SK-N-SH (cell line): ENCODE measurements around the gene MGAM2. TPM values are rescaled to one million over a fixed set of nuclear protein-coding genes. Genes with fewer than 3 reads are reported as not detected.

ENCODE experiments used
- CTCF ChIA-PET: fragments of 300-600, 350-600 bp; formaldehyde crosslinking; extraction: SDS; loops from one replicate; lab custom pipeline; 2021; lab: Yijun Ruan, JAX
- POLR2A ChIA-PET: fragments of 350-600 bp; sonication (Branson Sonifier 250); formaldehyde crosslinking; extraction: SDS; loops from one replicate; lab custom pipeline; 2020; ENCODE audit warnings: antibody characterized with exemption, inconsistent platforms; lab: Yijun Ruan, JAX
- DNase-seq: peaks from one replicate; pipeline ENCODE4 v3.0.0; 2012
- H2AFZ ChIP-seq: fragments of 200-600 bp; sonication (generic); 2 replicates; pipeline ENCODE4 v1.8.1; 2016; ENCODE audit warnings: antibody characterized with exemption, mild to moderate bottlenecking, low read depth
- H3F3A ChIP-seq: fragments of 200-600 bp; sonication (generic); replicated peaks from 2 replicates; pipeline ENCODE3; 2016; ENCODE audit warnings: antibody characterized with exemption, mild to moderate bottlenecking; ENCODE audit not compliant: insufficient read depth
- H3K27ac ChIP-seq, 2 experiments: fragments of 200-500 bp in 1 of 2; fragments of 200-600 bp in 1 of 2; sonication (Bioruptor generic) in 1 of 2; sonication (generic), shearing (Covaris generic) in 1 of 2; 2 replicates each; pipeline versions ENCODE4 v1.5.1 to v1.6.1; 2014 to 2016; ENCODE audit warnings: low read depth in 2 of 2, inconsistent platforms in 1 of 2, low read length in 1 of 2, mild to moderate bottlenecking in 1 of 2, mixed read lengths in 1 of 2
- H3K27me3 ChIP-seq: fragments of 200-600 bp; sonication (generic), shearing (Covaris generic); 2 replicates; pipeline ENCODE4 v1.6.1; 2016; ENCODE audit warnings: mixed run types; ENCODE audit not compliant: insufficient read depth
- H3K36me3 ChIP-seq, 2 experiments: fragments of 200-500 bp in 1 of 2; fragments of 200-600 bp in 1 of 2; sonication (Bioruptor generic) in 1 of 2; sonication (generic) in 1 of 2; replicated peaks in 1 of 2; 2 replicates each; pipeline versions ENCODE3 to v1.5.1; 2014 to 2016; ENCODE audit warnings: low read length in 1 of 2, mild to moderate bottlenecking in 1 of 2; ENCODE audit not compliant: insufficient read depth in 2 of 2, control insufficient read depth in 1 of 2
- H3K4me1 ChIP-seq, 2 experiments: fragments of 200-500 bp in 1 of 2; fragments of 200-600 bp in 1 of 2; sonication (Bioruptor generic) in 1 of 2; sonication (generic), shearing (Covaris generic) in 1 of 2; 2 replicates each; pipeline versions ENCODE4 v1.5.1 to v1.6.1; 2014 to 2016; ENCODE audit warnings: low read depth in 1 of 2, low read length in 1 of 2, mixed run types in 1 of 2; ENCODE audit not compliant: insufficient read depth in 2 of 2, control insufficient read depth in 1 of 2
- H3K4me2 ChIP-seq: fragments of 200-600 bp; sonication (generic), shearing (Covaris generic); 2 replicates; pipeline ENCODE4 v1.6.1; 2017; ENCODE audit warnings: mixed run types
- H3K4me3 ChIP-seq, 2 experiments: fragments of 200-500 bp in 1 of 2; fragments of 200-600 bp in 1 of 2; sonication (Bioruptor generic) in 1 of 2; sonication (generic), shearing (Covaris generic) in 1 of 2; 2 replicates each; pipeline versions ENCODE4 v1.5.1 to v1.8.1; 2014 to 2016; ENCODE audit warnings: low read depth in 2 of 2, inconsistent platforms in 1 of 2, low read length in 1 of 2, mild to moderate bottlenecking in 1 of 2, mixed read lengths in 1 of 2, moderate library complexity in 1 of 2
- H3K79me2 ChIP-seq: fragments of 200-600 bp; sonication (generic); 2 replicates; pipeline ENCODE4 v1.8.1; 2017; ENCODE audit warnings: mild to moderate bottlenecking; ENCODE audit not compliant: insufficient read depth
- H3K9ac ChIP-seq: fragments of 200-600 bp; sonication (generic); 2 replicates; pipeline ENCODE4 v1.6.1; 2017; ENCODE audit warnings: mixed run types
- H3K9me2 ChIP-seq: fragments of 200-600 bp; sonication (generic); 2 replicates; pipeline ENCODE4 v1.6.1; 2017; ENCODE audit warnings: mixed run types
- H3K9me3 ChIP-seq: fragments of 200-600 bp; sonication (generic); 2 replicates; pipeline ENCODE4 v1.6.1; 2017; ENCODE audit warnings: mixed run types, mild to moderate bottlenecking, moderate library complexity
- H4K20me1 ChIP-seq: fragments of 200-600 bp; sonication (generic); 2 replicates; pipeline ENCODE4 v1.6.1; 2017; ENCODE audit warnings: mild to moderate bottlenecking, mixed run types; ENCODE audit not compliant: insufficient read depth
- ELF1 ChIP-seq: IDR thresholded peaks from 2 replicates; pipeline ENCODE4 v1.4.0; 2012
- EZH2phosphoT487 ChIP-seq: fragments of 200-600 bp; sonication (generic); IDR thresholded peaks from 2 replicates; pipeline ENCODE4 v1.6.1; 2017; ENCODE audit warnings: low read depth, mixed run types, mild to moderate bottlenecking, antibody characterized with exemption, moderate library complexity, borderline replicate concordance
- FOSL2 ChIP-seq: IDR thresholded peaks from 2 replicates; pipeline ENCODE4 v1.4.0; 2012; ENCODE audit warnings: low read depth, mild to moderate bottlenecking, moderate library complexity, borderline replicate concordance
- FOXJ3 ChIP-seq: sonication (generic); formaldehyde crosslinking; IDR thresholded peaks from 2 replicates; pipeline ENCODE4 v1.5.1; 2020; ENCODE audit warnings: mild to moderate bottlenecking, missing genetic modification reagents
- FOXM1 ChIP-seq: IDR thresholded peaks from 2 replicates; pipeline ENCODE4 v1.4.0; 2012; ENCODE audit warnings: low read depth, mild to moderate bottlenecking
- NFIC ChIP-seq: IDR thresholded peaks from 2 replicates; pipeline ENCODE4 v1.4.0; 2012; ENCODE audit warnings: borderline replicate concordance
- NRF1 ChIP-seq: IDR thresholded peaks from 2 replicates; pipeline ENCODE4 v1.6.1; 2012; ENCODE audit warnings: low read depth, mild to moderate bottlenecking, low read length
- POLR2AphosphoS5 ChIP-seq: IDR thresholded peaks from 2 replicates; pipeline ENCODE4 v1.6.1; 2012; ENCODE audit warnings: low read depth, low read length
- RAD21 ChIP-seq: IDR thresholded peaks from 2 replicates; pipeline ENCODE4 v1.6.1; 2012; ENCODE audit warnings: mild to moderate bottlenecking, low read length
- RCOR1 ChIP-seq: fragments of 150-350 bp; IDR thresholded peaks from 2 replicates; pipeline ENCODE4 v1.6.1; 2017; ENCODE audit warnings: antibody characterized with exemption, low read length
- RFX5 ChIP-seq: IDR thresholded peaks from 2 replicates; pipeline ENCODE4 v1.6.1; 2012; ENCODE audit warnings: mild to moderate bottlenecking, improper control_type of control experiment, low read length
- RXRA ChIP-seq: IDR thresholded peaks from 2 replicates; pipeline ENCODE4 v1.4.0; 2012; ENCODE audit warnings: low read depth, mild to moderate bottlenecking, borderline replicate concordance
- SIN3A ChIP-seq: IDR thresholded peaks from 2 replicates; pipeline ENCODE4 v1.6.1; 2012; ENCODE audit warnings: low read depth, mild to moderate bottlenecking, low read length, moderate library complexity, borderline replicate concordance
- TAF1 ChIP-seq: IDR thresholded peaks from 2 replicates; pipeline ENCODE4 v1.6.1; 2012; ENCODE audit warnings: low read depth, mild to moderate bottlenecking, low read length, moderate library complexity, borderline replicate concordance
- WGBS: methylation state at CpG from one replicate; pipeline ENCODE4 v1.1.6; 2017; ENCODE audit warnings: low lambda C conversion rate; 5-methylcytosine and 5-hydroxymethylcytosine counted together
- polyA plus RNA-seq, 3 experiments: library from polyadenylated mRNA; depleted of rRNA; stranded (reverse); fragments of >200 nt; gene quantifications; 2 replicates each; pipeline ENCODE4 v1.2.3, GENCODE V29; 2012
- TF ChIP-seq, protein P1 (sequence below): IDR thresholded peaks from 2 replicates; pipeline ENCODE4 v1.4.0; 2012; ENCODE audit warnings: low read depth, borderline replicate concordance
- TF ChIP-seq, protein P2 (sequence below): IDR thresholded peaks from 2 replicates; pipeline ENCODE4 v1.4.0; 2012; ENCODE audit warnings: low read depth, borderline replicate concordance
- TF ChIP-seq, protein P3 (sequence below): fragments of 200-600 bp; sonication (generic); IDR thresholded peaks from 2 replicates; pipeline ENCODE4 v1.6.1; 2017; ENCODE audit warnings: antibody characterized with exemption, mild to moderate bottlenecking, moderate library complexity

The MGAM2 gene
- polyA plus RNA-seq, 1 of the 3 experiments (the other 2 are of a cell fraction) = not detected

DNA sequence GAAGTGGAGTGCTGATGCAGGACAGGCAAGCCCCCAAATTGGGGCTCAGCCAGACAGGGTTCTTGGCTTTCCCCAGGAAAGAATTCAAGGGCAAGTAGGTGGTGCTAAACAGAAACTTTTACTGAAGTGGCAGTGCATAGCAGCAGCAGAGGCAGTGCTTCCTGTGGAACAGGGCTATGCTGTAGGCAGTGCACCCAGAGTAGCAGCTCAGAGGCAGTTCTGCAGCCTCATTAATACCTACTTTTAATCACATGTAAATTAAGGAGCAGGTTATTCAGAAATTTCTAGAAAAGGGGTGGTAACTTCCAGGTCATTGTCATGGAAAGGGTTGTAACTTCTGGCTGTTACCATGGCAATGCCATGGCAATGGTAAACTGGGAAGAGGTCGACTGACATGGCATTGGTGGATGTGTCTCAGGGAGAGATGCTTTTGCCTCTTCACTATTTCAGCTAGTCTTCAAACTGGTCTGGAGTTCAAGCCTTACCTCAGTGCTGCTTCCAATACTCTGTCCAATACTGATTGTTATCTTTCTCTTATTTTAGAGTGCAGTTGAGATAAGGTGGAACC lies 117.1 kb downstream of the MGAM2 start:
- 0% methylated on average over 1 of the region's 1 CpG for WGBS
- no peaks in the 10 kb centered on the region for H3K9me2 ChIP-seq

More for the DNA sequence above, 117.1 kb downstream of the MGAM2 start:
- no peaks in the 10 kb centered on the region for H3K79me2 ChIP-seq
- H3K9ac ChIP-seq = no peak overlapping the region
- H2AFZ ChIP-seq = no peak overlapping the region
- H4K20me1 ChIP-seq = no peaks in the 10 kb centered on the region
- TF ChIP-seq RXRA = no peak
- TF ChIP-seq FOXM1 = no peak
- TF ChIP-seq RFX5 = no peak
- no peak for TF ChIP-seq RAD21
- TF ChIP-seq EZH2phosphoT487 = no peak
- TF ChIP-seq, protein P1, sequence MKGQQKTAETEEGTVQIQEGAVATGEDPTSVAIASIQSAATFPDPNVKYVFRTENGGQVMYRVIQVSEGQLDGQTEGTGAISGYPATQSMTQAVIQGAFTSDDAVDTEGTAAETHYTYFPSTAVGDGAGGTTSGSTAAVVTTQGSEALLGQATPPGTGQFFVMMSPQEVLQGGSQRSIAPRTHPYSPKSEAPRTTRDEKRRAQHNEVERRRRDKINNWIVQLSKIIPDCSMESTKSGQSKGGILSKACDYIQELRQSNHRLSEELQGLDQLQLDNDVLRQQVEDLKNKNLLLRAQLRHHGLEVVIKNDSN = no peak
- no peak for TF ChIP-seq ELF1
- TF ChIP-seq SIN3A = no peak
- no peak for TF ChIP-seq NRF1
- TF ChIP-seq TAF1 = no peak
- no peak for TF ChIP-seq RCOR1
- TF ChIP-seq, protein P2, sequence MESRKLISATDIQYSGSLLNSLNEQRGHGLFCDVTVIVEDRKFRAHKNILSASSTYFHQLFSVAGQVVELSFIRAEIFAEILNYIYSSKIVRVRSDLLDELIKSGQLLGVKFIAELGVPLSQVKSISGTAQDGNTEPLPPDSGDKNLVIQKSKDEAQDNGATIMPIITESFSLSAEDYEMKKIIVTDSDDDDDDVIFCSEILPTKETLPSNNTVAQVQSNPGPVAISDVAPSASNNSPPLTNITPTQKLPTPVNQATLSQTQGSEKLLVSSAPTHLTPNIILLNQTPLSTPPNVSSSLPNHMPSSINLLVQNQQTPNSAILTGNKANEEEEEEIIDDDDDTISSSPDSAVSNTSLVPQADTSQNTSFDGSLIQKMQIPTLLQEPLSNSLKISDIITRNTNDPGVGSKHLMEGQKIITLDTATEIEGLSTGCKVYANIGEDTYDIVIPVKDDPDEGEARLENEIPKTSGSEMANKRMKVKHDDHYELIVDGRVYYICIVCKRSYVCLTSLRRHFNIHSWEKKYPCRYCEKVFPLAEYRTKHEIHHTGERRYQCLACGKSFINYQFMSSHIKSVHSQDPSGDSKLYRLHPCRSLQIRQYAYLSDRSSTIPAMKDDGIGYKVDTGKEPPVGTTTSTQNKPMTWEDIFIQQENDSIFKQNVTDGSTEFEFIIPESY = no peak
- no peak for TF ChIP-seq FOSL2
- TF ChIP-seq POLR2AphosphoS5 = no peak
- no peak for TF ChIP-seq NFIC
- no peak for TF ChIP-seq FOXJ3 (CRISPR knock-in tag)
- TF ChIP-seq, protein P3, sequence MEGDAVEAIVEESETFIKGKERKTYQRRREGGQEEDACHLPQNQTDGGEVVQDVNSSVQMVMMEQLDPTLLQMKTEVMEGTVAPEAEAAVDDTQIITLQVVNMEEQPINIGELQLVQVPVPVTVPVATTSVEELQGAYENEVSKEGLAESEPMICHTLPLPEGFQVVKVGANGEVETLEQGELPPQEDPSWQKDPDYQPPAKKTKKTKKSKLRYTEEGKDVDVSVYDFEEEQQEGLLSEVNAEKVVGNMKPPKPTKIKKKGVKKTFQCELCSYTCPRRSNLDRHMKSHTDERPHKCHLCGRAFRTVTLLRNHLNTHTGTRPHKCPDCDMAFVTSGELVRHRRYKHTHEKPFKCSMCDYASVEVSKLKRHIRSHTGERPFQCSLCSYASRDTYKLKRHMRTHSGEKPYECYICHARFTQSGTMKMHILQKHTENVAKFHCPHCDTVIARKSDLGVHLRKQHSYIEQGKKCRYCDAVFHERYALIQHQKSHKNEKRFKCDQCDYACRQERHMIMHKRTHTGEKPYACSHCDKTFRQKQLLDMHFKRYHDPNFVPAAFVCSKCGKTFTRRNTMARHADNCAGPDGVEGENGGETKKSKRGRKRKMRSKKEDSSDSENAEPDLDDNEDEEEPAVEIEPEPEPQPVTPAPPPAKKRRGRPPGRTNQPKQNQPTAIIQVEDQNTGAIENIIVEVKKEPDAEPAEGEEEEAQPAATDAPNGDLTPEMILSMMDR = no peak
- no peaks in the 10 kb centered on the region for H3K4me1 ChIP-seq
- CTCF ChIA-PET = interaction anchor here (1.3 kb wide), 1 partner anchor 9 kb away, joined by 3 read pairs; no protein-coding TSS in a partner anchor
- no peaks in the 10 kb centered on the region for H3K36me3 ChIP-seq
- H3F3A ChIP-seq = no peaks in the 10 kb centered on the region
- H3K27ac ChIP-seq = no peak overlapping the region
- H3K4me2 ChIP-seq = no peak overlapping the region
- H3K4me3 ChIP-seq = no peak overlapping the region
- POLR2A ChIA-PET = no interaction called here
- H3K9me3 ChIP-seq = no peaks in the 10 kb centered on the region
- no peak for DNase-seq
- H3K27me3 ChIP-seq = peaks cover 22% of the 10 kb centered on the region; the same call in 1 of the 2 replicates
